GM18520 (cell line): Measurements from ENCODE around the gene PSTPIP2.
"Not testable (repeated sequence)": the region's sequence is repeated elsewhere in the genome, so short reads cannot be mapped to it uniquely, and the experiment has no call there.

Source experiments
- ATAC-seq: cut with Tn5 transposase; IDR thresholded peaks from one replicate; pipeline ENCODE4 v1.9.1; 2021; ENCODE audit not compliant: unreplicated experiment

Gene PSTPIP2, protein sequence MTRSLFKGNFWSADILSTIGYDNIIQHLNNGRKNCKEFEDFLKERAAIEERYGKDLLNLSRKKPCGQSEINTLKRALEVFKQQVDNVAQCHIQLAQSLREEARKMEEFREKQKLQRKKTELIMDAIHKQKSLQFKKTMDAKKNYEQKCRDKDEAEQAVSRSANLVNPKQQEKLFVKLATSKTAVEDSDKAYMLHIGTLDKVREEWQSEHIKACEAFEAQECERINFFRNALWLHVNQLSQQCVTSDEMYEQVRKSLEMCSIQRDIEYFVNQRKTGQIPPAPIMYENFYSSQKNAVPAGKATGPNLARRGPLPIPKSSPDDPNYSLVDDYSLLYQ

DNA sequence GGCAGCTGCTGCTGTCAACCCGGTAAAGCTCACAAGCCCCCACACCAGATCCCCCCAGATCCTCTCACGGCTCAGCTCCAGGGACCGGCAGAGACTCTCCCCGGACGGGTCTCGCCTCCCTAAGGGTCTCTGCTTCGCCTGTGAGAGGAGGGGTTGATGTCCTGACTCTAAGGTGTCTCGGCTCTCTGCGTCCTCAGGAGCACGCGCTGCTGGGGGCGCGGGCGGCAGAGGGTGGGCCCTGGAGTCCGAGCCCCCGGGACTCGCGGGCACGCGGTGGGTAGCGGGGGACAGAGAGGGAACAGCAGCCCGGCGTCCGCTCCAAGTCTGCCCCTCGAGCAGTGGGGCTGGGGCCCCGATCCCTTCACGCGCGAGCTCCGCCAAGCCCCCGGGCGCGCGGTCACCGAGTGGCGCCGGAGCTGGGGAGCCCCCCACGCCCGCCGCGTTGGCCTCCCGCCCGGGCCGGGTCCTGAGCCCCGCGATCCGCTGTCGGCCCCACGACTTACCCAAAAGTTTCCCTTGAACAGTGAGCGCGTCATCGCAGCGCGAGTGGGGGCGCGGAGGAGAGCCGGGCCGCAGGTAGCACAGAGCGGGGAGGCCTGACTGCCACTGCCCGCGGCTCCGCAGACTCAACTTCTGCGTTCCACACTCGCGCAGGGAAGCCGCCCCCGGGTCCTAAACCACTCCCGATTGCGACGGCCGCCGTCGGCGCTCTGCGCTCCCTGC is at the start of gene PSTPIP2:
PSTPIP2 (minus strand) TSS at position 608 of the 723 bp plus-strand sequence; CDS start at position 536, 72 bp downstream.
- ATAC-seq: no peak

DNA sequence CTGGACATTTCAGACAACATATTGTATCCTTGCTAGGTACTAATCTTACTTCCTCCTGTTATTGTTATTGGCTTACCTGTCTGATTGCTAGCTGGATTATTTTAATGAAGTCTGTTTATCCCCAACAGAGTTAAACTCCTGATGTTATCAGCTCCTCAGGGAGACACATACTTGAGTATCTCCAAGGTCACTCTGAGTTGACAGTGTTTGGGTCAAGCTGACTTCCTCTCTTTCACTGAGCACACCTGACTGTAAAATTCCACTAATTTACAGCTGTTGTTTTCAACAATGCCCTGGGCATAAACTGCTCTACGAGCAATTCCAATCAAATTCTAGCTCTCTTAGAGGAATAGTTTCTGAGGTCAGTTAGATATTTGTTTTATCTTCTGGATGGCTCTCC is 41.7 kb upstream of the PSTPIP2 start:
- no peak for ATAC-seq

DNA sequence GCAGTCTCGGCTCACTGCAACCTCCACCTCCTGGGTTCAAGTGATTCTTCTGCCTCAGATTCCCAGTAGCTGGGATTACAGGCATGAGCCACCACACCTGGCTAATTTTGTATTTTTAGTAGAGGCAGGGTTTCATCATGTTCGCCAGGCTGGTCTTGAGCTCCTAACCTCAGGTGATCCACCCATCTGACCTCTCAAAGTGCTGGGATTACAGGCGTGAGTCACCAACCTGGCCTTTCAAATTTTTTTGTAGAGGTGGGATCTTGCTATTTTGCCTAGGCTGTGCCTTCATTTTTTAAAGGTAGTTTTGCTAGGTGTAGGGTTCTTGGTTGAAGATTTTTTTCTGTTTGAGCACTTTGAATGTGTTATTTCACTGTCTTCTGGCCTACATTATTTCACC is 38.3 kb upstream of the PSTPIP2 start:
- no peak for ATAC-seq

DNA sequence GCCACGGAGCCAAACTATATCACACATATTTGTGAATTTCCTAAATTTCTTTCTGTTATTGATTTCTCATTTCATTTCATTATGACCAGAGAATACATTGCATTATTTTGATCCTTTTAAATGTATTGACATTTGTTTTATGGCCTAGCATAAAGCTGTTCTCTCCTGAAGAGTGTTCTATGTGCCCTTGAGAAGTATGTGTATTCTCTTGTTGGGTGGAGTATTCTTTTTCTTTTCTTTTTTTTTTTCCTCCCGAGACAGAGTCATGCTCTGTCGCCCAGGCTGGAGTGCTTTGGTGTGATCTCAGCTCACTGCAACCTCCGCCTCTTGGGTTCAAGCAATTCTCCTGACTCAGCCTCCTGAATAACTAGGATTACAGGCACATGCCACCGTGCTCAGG is 37.3 kb upstream of the PSTPIP2 start:
- ATAC-seq: no peak

DNA sequence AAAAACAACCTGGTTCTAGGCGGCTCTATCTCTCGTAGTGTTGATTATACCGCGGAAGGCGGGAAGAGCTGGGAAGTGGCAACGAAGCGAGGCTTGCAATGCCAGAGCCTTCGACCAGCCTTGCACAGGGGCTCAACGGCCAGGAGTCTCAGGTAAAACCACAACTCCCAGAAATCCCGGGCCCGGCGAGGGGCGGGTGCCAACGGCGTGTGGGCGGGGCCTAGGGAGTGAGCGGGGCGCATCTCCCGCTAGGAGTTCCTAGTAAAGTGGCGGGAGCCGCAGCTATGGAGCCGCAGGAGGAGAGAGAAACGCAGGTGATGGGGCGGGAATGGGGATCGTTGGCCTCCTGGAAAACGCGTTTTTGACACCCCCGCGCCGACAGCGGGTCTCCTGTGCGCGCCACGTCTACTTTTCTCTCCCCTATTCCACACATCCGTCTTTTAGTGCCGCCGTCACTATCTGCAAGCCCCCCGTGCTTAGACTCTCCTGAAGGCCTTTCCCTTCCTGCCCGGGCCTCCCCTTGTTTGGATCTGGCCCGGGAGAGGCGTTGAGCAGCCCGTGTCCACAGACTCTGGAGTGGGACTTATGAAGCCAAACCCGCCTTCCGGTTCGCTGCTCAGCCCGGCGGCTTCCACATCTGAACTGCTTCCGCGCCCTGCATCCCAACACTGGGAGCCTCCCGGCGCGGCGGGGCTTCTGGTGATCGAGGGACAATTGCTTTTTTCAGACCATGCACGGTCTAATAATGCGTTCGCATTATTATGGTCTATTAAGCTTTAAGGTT is 32.3 kb upstream of the PSTPIP2 start, which contains the start of gene HAUS1:
HAUS1 (plus strand) TSS at position 258 of the 784 bp plus-strand sequence; CDS start at position 285, 27 bp downstream.
- peak; percentile 52 for ATAC-seq

DNA sequence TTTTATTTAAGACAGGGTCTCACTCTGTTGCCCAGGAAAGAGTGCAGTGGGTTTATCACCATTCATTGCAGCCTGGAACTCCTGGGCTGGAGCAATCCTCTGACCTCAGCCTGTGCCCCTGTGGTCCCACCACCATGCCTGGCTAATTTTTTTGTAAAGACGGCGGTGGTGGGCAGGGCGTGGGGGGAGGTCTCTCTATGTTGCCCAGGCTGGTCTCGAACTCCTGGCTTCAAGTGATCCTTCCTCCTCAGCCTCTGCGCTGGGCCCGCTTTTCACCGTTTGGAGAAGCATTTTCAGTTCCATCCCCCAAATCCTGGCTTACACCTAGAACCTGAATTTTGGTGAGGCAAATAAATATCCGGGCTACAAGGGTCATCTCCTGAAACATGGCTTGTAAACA is 27.4 kb upstream of the PSTPIP2 start:
- ATAC-seq: no peak

DNA sequence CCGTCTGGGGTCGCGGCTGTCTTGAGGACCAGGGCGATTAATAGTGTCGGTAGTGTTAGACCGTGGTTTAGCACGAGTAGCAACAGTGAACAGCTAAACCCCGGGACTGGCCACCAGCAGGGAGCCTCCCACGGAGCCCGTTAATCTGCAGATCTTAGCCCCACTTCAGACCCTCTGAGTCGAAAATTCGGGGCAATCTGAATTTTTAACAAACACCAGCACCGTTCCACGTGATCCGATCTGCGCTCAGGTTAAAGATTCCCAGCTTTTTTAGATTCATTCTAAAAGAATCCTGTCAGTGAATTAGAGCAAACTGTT is 26.5 kb upstream of the PSTPIP2 start:
- ATAC-seq: no peak

DNA sequence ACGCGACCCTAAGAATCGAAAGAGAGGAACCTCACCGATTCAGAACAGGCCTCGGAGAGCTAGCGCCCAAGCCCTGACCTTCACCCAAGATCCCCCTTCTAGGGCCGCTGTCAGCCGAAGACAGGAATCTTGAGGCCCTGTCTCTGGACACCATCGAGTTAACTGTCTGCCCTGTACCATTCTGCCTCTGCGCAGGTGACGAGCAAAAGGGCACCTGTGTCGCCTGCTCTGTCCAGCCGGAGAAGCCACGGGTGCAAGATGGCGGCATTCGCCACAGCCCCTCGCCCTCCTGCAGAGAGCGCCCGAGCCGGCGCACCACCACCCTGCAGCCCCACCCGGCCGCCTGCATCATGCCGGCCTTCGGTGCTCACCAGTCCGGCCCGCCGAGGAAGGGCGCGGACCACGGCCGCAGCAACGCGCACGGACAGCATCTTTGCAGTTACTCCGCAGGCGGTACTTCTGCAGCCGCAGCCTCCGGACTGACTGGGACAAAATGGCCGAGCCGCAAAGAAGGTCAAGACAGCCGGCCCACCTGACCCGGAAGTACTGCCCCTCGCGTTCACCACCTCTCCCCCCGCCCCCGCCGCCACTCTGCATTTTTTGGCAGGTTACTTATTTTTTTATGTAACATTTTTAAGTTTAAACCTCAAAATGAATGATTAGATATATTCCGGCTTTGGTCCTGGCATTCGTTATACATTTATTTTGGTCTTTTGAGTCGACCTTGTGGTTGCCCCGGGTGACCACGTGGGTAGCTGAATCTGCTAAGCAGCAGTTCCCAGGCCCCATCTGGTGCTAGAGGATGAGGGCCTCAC is 25.9 kb upstream of the PSTPIP2 start, which contains the start of gene ATP5F1A:
ATP5F1A (minus strand) TSS at position 496 of the 815 bp plus-strand sequence; CDS start at position 431, 65 bp downstream.
- ATAC-seq: peak; percentile 76

DNA sequence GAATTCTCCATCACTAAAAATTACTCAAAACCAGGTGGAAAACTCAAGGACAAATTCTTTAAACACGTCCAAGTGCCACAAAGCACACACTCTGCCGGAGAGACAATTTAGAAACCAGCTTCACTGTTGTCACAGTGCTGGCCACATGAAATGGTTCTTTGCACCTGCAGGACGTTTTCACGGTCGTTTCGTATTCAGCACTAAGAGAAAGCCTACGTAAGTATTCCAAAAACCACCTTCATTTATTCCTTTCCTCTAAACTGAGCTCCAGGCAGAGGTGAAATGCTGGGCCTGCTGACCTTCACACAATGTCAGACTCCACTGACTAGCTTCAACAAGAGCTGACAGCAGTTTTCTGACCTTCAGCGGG is 25.4 kb upstream of the PSTPIP2 start:
- ATAC-seq: peak; percentile 14

DNA sequence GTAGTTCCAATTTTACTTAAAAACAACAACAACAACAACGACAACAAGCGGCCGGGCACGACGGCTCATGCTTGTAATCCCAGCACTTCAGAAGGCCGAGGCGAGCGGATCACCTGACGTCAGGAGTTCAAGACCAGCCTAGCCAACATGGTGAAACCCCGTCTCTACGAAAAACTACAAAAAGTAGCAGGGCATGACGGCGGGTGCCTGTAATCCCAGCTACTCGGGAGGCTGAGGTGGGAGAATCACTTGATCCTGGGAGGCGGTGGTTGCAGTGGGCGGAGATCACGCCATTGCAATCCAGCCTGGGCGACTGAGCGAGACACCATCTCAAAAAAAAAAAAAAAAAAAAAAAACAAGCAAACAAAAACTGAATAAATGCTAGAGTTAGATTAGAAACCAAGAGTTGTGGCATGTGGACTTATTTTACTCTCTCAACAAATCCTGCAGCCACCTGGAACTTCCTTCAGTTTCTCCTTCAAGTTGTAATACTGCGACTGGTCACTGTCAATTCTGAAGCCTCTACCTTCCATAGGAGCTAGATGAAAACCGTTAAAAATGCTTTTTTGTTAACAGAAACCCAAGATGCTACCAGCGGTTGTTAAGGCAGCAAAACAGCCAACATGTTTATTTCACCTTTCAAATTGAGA is 24.7 kb upstream of the PSTPIP2 start:
- no peak for ATAC-seq

DNA sequence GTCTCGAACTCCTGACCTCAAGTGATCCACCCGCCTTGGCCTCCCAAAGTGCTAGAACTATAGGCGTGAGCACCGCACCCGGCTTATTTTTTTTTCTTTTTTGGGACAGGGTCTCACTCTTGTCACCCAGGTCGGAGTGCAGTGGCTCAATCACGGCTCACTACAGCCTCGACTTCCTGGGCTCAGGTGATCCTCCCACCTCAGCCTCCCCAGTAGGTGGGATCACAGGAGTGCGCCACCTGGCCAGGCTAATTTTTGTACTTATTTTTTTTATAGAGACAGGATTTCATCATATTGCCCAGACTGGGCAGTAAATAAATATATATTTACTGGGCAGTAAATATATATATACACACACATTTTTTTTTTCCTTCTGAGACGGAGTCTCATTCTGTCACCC is 23.5 kb upstream of the PSTPIP2 start:
- no peak for ATAC-seq

DNA sequence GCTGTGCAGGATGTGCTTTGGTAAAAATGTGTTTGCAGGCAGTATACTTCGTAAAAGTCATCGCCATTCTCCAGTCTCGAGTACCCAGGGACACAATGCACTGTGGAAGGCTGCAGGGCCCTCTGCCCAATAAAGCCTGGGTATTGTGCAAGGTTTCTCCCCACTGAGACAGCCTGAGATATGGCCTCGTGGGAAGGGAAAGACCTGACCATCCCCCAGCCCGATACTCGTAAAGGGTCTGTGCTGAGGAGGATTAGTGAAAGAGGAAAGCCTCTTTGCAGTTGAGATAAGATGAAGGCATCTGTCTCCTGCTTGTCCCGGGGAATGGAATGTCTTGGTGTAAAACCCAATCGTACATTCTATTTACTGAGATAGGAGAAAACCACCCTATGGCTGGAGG is 16.4 kb upstream of the PSTPIP2 start:
- not testable (repeated sequence) for ATAC-seq

DNA sequence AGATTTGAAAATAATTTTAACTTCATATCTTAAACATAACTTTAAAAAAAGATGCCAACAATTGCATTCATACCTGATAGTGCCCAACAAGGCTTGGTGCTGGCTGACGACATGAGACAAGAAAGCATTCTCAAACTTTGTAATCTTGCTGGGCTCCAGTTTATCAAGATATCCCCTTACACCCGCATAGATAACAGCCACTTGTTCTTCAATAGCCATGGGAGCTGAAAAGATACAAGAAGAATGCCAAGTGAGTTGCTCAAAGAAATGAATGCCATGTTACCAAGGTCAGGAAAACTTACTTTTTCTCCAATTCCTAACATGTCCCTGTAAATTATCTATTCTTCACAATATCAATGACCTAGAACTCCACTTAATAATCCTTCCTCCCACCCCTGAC is 12.4 kb upstream of the PSTPIP2 start:
- no peak for ATAC-seq

DNA sequence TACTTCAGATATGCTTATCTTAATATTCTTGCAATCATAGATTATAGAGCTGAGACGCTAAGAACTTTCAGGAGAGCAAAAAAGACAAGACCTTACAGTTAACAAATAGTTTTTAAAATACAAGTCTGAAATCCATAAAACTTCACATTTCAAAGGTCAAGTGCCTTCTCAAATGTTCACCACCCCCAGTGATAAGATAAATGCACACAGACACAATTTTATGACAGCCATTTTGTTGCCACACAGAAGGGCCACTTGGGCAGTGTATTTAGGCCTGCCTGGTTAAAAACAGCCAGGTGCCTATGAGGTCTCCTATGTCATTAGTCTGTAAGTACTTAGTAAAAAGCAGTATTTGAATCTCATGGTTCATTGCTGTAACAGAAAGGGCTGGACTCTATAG is 8.1 kb upstream of the PSTPIP2 start:
- no peak for ATAC-seq

DNA sequence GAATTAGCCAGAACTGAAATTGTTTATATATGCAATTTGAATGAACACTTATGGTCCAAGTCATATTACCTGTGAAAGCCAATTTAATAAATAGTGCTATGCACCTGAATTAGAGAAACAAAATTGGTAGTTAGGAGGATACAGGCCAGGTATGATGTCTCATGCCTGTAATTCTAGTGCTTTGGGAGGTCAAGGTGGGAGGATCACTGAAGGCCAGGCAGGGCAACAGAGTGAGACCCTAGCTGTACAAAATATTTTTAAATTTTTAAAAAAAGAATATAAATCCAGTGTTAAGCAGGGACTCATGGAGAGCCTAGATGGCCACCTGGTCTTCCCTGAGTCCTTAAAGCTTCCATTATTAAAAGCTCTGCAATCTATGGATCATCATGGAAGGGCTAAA is 7.3 kb upstream of the PSTPIP2 start:
- no peak for ATAC-seq

DNA sequence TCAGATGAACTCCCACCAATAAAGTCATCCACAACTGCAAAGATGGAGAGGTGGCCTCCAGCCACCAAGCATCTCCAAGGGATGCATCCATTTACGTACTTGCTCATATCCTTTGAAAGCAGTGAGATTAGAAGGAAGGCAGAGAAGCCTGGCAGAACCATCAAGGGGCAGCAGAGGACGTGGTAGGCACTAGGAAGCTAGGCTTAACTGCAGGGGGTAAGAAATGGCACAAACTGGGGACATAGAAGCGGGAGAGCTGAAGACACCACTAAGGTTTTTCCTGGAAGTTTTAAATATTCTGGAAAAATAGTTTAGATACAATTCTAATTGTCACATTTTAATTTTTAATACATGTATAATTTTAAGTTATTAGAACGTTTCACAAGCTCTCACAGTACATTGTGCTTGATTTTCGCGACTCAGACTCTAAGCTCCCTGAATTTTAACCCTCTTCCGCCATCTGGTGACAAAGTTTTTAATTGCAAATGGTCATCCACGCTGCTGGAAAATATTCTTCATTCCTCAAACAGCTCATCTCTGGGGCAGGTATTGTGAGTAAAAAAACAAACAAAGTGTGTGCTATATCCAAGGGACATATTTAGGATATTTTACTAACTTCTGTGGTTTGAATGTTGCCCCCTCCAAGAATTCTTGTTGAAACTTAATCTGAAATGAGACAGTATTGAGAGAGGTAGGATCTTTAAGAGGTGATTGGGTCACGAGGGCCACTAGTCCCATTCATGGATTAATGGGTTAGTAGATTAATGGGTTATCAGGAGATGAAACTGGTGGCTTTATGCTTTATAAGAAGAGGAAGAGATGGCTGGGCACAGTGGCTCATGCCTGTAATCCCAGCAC is 1.6 kb upstream of the PSTPIP2 start:
- peak; percentile 26 for ATAC-seq

DNA sequence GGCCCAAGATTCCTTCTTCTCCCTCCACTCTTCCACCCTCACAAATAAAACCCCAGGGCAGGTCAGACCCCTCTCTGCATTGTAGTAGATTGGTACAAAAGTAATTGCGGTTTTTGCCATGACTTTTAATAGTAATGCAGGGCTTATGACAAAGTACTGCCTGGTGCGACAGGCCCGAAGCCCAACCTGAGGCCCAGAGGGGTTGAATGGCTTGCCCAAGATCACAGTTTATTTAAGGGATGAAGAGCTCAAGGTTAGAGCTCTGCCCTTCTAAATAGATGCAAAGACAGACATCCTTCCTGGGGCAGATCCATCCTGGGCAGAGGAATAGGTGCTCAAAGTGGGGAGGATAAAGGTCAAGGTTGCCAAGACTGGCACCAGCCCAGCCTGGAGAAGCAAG is 899 bp upstream of the PSTPIP2 start:
- ATAC-seq: no peak

DNA sequence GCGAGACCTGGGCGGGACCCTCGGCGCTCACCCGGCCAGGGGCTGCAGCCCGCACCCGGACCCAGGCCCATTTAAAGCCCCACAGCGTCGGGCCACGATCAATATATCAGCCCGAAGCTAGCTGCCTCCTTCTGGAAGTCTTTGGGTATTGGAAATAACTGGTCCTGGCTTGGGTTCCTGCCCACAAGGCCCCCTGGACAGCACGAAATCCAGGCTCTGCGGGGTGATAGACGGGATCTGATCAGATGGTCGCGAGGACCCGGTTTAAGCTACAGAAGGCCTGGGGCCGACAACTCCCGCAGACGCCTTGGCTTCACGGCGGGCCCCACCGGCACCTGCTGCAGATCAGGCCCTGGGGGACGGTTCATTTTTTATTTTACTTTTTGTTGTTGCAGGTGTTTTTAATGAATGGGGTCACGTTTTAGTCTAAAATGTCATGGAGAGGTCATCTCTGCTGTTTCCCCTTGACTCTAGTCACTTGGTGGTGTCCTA is 362 bp upstream of the PSTPIP2 start:
- ATAC-seq: no peak
